ENCODE data around the gene HPN.

DNA sequence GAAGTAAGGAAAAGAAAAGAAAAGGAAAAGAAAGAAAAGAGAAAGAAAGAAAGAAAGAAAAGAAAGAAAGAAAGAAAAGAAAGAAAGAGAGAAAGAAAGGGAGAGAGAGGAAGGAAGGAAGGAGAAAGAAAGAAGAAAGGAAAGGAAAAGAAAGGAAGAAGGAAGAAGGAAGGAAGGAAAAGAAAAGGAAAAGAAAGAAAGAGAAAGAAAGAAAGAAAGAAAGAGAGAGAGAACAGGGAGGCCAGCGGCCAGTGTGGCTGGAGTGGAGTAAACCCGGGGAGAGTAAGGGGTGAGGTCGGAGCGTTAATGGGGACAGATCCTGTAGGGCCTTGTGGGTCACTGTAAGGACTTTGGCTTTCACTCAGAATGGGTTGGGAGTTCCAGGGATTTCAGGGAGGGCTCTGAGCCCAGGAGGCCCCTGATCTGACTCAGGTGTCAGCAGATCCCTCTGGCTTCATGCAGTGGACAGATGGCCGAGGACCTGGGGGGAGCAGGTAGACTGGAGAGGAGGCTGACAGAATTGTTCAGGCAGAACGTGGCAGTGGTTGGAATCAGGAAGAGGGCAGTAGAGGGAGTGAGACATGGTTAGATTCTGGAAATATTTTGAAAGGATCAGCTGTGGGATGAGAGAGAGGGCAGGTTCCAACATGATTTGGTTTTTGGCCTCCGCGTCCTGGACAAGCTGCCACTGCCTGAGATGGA, 54.3 kb downstream of the HPN start:
- TF ChIP-seq, protein P1, sequence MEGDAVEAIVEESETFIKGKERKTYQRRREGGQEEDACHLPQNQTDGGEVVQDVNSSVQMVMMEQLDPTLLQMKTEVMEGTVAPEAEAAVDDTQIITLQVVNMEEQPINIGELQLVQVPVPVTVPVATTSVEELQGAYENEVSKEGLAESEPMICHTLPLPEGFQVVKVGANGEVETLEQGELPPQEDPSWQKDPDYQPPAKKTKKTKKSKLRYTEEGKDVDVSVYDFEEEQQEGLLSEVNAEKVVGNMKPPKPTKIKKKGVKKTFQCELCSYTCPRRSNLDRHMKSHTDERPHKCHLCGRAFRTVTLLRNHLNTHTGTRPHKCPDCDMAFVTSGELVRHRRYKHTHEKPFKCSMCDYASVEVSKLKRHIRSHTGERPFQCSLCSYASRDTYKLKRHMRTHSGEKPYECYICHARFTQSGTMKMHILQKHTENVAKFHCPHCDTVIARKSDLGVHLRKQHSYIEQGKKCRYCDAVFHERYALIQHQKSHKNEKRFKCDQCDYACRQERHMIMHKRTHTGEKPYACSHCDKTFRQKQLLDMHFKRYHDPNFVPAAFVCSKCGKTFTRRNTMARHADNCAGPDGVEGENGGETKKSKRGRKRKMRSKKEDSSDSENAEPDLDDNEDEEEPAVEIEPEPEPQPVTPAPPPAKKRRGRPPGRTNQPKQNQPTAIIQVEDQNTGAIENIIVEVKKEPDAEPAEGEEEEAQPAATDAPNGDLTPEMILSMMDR (IDR thresholded peaks at IDR 0.05; ENCODE audit: low read length): no peak
- TF ChIP-seq EZH2 (IDR thresholded peaks at IDR 0.05; ENCODE audit: borderline replicate concordance, low read length): no peak
